ENCODE results near the gene ACTL8. TPM values are rescaled to one million over a fixed set of nuclear protein-coding genes. Genes with fewer than 3 reads are reported as not detected.

Gene ACTL8
- total RNA-seq, 3 donors from 2014 or later (not counting 1 experiment from before 2014, with no cell fraction given): not detected

- no peak for ATAC-seq
- Histone ChIP-seq H3K27ac (ENCODE audit: low read length) (no peak overlapping the region), H3K4me3 (ENCODE audit: low read length) (no peak overlapping the region), H3K4me1 (ENCODE audit: control insufficient read depth, insufficient read depth, low read length) (no peaks in the 10 kb centered on the region), H3K9me3 (ENCODE audit: control insufficient read depth, insufficient read depth, low read length) (no peaks in the 10 kb centered on the region), H3K36me3 (ENCODE audit: control insufficient read depth, insufficient read depth, low read length) (no peaks in the 10 kb centered on the region), H3K27me3 (ENCODE audit: control insufficient read depth, insufficient read depth, low read length) (no peaks in the 10 kb centered on the region)
- H3K27ac Mint-ChIP-seq: no peak overlapping the region
- H3K9me3 Mint-ChIP-seq: no peaks in the 10 kb centered on the region
- whole genome bisulfite sequencing (ENCODE audit: insufficient coverage): 75% methylated on average over 2 of the region's 2 CpGs
- no peak for DNase-seq
- no peak overlapping the region for H3K4me3 Mint-ChIP-seq
- H3K36me3 Mint-ChIP-seq: no peaks in the 10 kb centered on the region
- intact Hi-C loops (cut with micrococcal nuclease): no loop called here
- no peak for TF ChIP-seq CTCF (IDR thresholded peaks at IDR 0.05)
- H3K27me3 Mint-ChIP-seq (ENCODE audit: low read depth in 2 of 2): peaks cover 0 to 6% of the 10 kb centered on the region in 2 donors
- no peaks in the 10 kb centered on the region for H3K4me1 Mint-ChIP-seq
These were observed 8.2 kb upstream of the ACTL8 start for GRCh38 chr1:17746920-17747319.

- peaks cover 7% of the 10 kb centered on the region for H3K9me3 ChIP-seq (ENCODE audit: control insufficient read depth, insufficient read depth, low read length)
- ATAC-seq: no peak
- WGBS (ENCODE audit: insufficient coverage): 73% methylated on average over 5 of the region's 5 CpGs
- H3K4me1 ChIP-seq (ENCODE audit: control insufficient read depth, insufficient read depth, low read length): no peaks in the 10 kb centered on the region
- Mint-ChIP-seq H3K9me3 (peaks cover 0 to 3% of the 10 kb centered on the region in 2 donors), H3K4me1 (no peaks in the 10 kb centered on the region), H3K27ac (no peak overlapping the region), H3K4me3 (no peak overlapping the region), H3K27me3 (ENCODE audit: low read depth in 2 of 2) (no peaks in the 10 kb centered on the region), H3K36me3 (no peaks in the 10 kb centered on the region)
- no peak for TF ChIP-seq CTCF (IDR thresholded peaks at IDR 0.05)
- H3K27ac ChIP-seq (ENCODE audit: low read length): no peak overlapping the region
- intact Hi-C loops (cut with micrococcal nuclease): no loop called here
- H3K36me3 ChIP-seq (ENCODE audit: control insufficient read depth, insufficient read depth, low read length): no peaks in the 10 kb centered on the region
- H3K4me3 ChIP-seq (ENCODE audit: low read length): no peak overlapping the region
- H3K27me3 ChIP-seq (ENCODE audit: control insufficient read depth, insufficient read depth, low read length): no peaks in the 10 kb centered on the region
- no peak for DNase-seq
These were observed 4.8 kb upstream of the ACTL8 start for GRCh38 chr1:17750333-17750732.

GRCh38 chr1:17752356-17752755, 2.8 kb upstream of the ACTL8 start:
- Histone ChIP-seq H3K36me3 (ENCODE audit: control insufficient read depth, insufficient read depth, low read length) (no peaks in the 10 kb centered on the region), H3K9me3 (ENCODE audit: control insufficient read depth, insufficient read depth, low read length) (peaks cover 22% of the 10 kb centered on the region), H3K27ac (ENCODE audit: low read length) (no peak overlapping the region), H3K27me3 (ENCODE audit: control insufficient read depth, insufficient read depth, low read length) (no peaks in the 10 kb centered on the region), H3K4me3 (ENCODE audit: low read length) (no peak overlapping the region), H3K4me1 (ENCODE audit: control insufficient read depth, insufficient read depth, low read length) (no peaks in the 10 kb centered on the region)
- intact Hi-C loops (cut with micrococcal nuclease): no loop called here
- TF ChIP-seq CTCF (IDR thresholded peaks at IDR 0.05): no peak
- H3K9me3 Mint-ChIP-seq: peaks cover 2 to 3% of the 10 kb centered on the region in 2 donors
- no peak overlapping the region for H3K4me3 Mint-ChIP-seq
- 79% methylated on average over 3 of the region's 4 CpGs for WGBS (ENCODE audit: insufficient coverage)
- DNase-seq (no peak), ATAC-seq (no peak)
- H3K27me3 Mint-ChIP-seq (ENCODE audit: low read depth in 2 of 2): no peaks in the 10 kb centered on the region
- H3K36me3 Mint-ChIP-seq: no peaks in the 10 kb centered on the region
- no peak overlapping the region for H3K27ac Mint-ChIP-seq
- H3K4me1 Mint-ChIP-seq: no peaks in the 10 kb centered on the region

DNA sequence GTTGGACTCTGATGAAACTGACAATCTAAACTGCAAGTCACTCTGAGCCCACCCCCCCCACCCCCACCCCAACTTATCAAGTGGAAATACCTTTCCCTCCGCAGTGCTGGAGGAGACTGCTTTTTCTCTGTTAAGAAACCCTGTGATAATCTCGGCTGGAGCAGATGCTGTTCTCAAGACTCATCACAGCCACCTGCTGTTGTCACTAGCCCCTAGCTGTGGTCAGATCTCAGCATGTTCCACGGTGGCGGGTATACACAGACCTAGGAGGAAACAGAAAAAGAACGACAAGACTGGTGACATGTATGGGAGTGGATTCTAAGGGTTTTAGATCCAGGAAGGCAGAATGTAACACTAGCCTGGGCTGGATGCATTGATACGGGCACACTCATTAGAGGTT, 2.3 kb downstream of the ACTL8 start:
- no peaks in the 10 kb centered on the region for H3K27me3 ChIP-seq (ENCODE audit: control insufficient read depth, insufficient read depth, low read length)
- Mint-ChIP-seq H3K27ac (no peak overlapping the region), H3K27me3 (ENCODE audit: low read depth in 2 of 2) (no peaks in the 10 kb centered on the region), H3K36me3 (no peaks in the 10 kb centered on the region), H3K4me3 (no peak overlapping the region), H3K9me3 (peaks cover 6 to 19% of the 10 kb centered on the region in 2 donors), H3K4me1 (no peaks in the 10 kb centered on the region)
- H3K27ac ChIP-seq (ENCODE audit: low read length): no peak overlapping the region
- H3K9me3 ChIP-seq (ENCODE audit: control insufficient read depth, insufficient read depth, low read length): peaks cover 37% of the 10 kb centered on the region
- intact Hi-C loops (cut with micrococcal nuclease): no loop called here
- H3K4me3 ChIP-seq (ENCODE audit: low read length): no peak overlapping the region
- DNase-seq: no peak
- ATAC-seq: no peak
- TF ChIP-seq CTCF (IDR thresholded peaks at IDR 0.05): no peak
- no peaks in the 10 kb centered on the region for H3K4me1 ChIP-seq (ENCODE audit: control insufficient read depth, insufficient read depth, low read length)
- 84% methylated on average over 6 of the region's 6 CpGs for WGBS (ENCODE audit: insufficient coverage)
- H3K36me3 ChIP-seq (ENCODE audit: control insufficient read depth, insufficient read depth, low read length): no peaks in the 10 kb centered on the region
